Upper lobe of left lung (tissue), 4 donors: Measurements from ENCODE around the gene ARMS2.

Experiments
- EP300 ChIP-seq, 4 donors: sonication (generic); formaldehyde crosslinking; IDR thresholded peaks; one replicate each; pipeline ENCODE4 v1.5.1; 2017; ENCODE audit warnings: antibody characterized with exemption in 4 of 4, control low read depth in 2 of 4
- POLR2A ChIP-seq, 4 donors: fragments of 450-650 bp; IDR thresholded peaks; one replicate each; pipeline ENCODE4 v1.5.1; 2016 to 2017; ENCODE audit warnings: antibody characterized with exemption in 4 of 4, mild to moderate bottlenecking in 2 of 4
- POLR2AphosphoS5 ChIP-seq, 2 donors: sonication (generic); formaldehyde crosslinking; IDR thresholded peaks; one replicate each; pipeline ENCODE4 v1.5.1; 2017; ENCODE audit warnings: antibody characterized with exemption in 2 of 2
- TF ChIP-seq, protein P1 (sequence below), 6 experiments: fragments of 450-650 bp in 4 of 6; fragments of 200-600 bp in 2 of 6; sonication (generic) in 2 of 6; IDR thresholded peaks; one replicate each; pipeline ENCODE4 v1.5.1; 2016 to 2019; ENCODE audit warnings: antibody characterized with exemption in 6 of 6

- TF ChIP-seq, protein P1, sequence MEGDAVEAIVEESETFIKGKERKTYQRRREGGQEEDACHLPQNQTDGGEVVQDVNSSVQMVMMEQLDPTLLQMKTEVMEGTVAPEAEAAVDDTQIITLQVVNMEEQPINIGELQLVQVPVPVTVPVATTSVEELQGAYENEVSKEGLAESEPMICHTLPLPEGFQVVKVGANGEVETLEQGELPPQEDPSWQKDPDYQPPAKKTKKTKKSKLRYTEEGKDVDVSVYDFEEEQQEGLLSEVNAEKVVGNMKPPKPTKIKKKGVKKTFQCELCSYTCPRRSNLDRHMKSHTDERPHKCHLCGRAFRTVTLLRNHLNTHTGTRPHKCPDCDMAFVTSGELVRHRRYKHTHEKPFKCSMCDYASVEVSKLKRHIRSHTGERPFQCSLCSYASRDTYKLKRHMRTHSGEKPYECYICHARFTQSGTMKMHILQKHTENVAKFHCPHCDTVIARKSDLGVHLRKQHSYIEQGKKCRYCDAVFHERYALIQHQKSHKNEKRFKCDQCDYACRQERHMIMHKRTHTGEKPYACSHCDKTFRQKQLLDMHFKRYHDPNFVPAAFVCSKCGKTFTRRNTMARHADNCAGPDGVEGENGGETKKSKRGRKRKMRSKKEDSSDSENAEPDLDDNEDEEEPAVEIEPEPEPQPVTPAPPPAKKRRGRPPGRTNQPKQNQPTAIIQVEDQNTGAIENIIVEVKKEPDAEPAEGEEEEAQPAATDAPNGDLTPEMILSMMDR (IDR thresholded peaks at IDR 0.05) = no peak
- no peak for TF ChIP-seq POLR2A (IDR thresholded peaks at IDR 0.05)
- no peak for TF ChIP-seq POLR2AphosphoS5 (IDR thresholded peaks at IDR 0.05)
- no peak for TF ChIP-seq EP300 (IDR thresholded peaks at IDR 0.05)
These were observed 18.7 kb downstream of the ARMS2 start for GRCh38 chr10:122473116-122473515.
